SK-N-SH (cell line): ENCODE measurements around the gene LMBR1. TPM values are rescaled to one million over a fixed set of nuclear protein-coding genes. Genes with fewer than 3 reads are reported as not detected.

Experiments
- CTCF ChIA-PET: fragments of 300-600, 350-600 bp; formaldehyde crosslinking; extraction: SDS; loops from one replicate; lab custom pipeline; 2021; lab: Yijun Ruan, JAX
- POLR2A ChIA-PET: fragments of 350-600 bp; sonication (Branson Sonifier 250); formaldehyde crosslinking; extraction: SDS; loops from one replicate; lab custom pipeline; 2020; ENCODE audit warnings: antibody characterized with exemption, inconsistent platforms; lab: Yijun Ruan, JAX
- DNase-seq: peaks from one replicate; pipeline ENCODE4 v3.0.0; 2012
- H2AFZ ChIP-seq: fragments of 200-600 bp; sonication (generic); 2 replicates; pipeline ENCODE4 v1.8.1; 2016; ENCODE audit warnings: antibody characterized with exemption, mild to moderate bottlenecking, low read depth
- H3F3A ChIP-seq: fragments of 200-600 bp; sonication (generic); replicated peaks from 2 replicates; pipeline ENCODE3; 2016; ENCODE audit warnings: antibody characterized with exemption, mild to moderate bottlenecking; ENCODE audit not compliant: insufficient read depth
- H3K27ac ChIP-seq, 2 experiments: fragments of 200-500 bp in 1 of 2; fragments of 200-600 bp in 1 of 2; sonication (Bioruptor generic) in 1 of 2; sonication (generic), shearing (Covaris generic) in 1 of 2; 2 replicates each; pipeline versions ENCODE4 v1.5.1 to v1.6.1; 2014 to 2016; ENCODE audit warnings: low read depth in 2 of 2, inconsistent platforms in 1 of 2, low read length in 1 of 2, mild to moderate bottlenecking in 1 of 2, mixed read lengths in 1 of 2
- H3K27me3 ChIP-seq: fragments of 200-600 bp; sonication (generic), shearing (Covaris generic); 2 replicates; pipeline ENCODE4 v1.6.1; 2016; ENCODE audit warnings: mixed run types; ENCODE audit not compliant: insufficient read depth
- H3K36me3 ChIP-seq, 2 experiments: fragments of 200-500 bp in 1 of 2; fragments of 200-600 bp in 1 of 2; sonication (Bioruptor generic) in 1 of 2; sonication (generic) in 1 of 2; replicated peaks in 1 of 2; 2 replicates each; pipeline versions ENCODE3 to v1.5.1; 2014 to 2016; ENCODE audit warnings: low read length in 1 of 2, mild to moderate bottlenecking in 1 of 2; ENCODE audit not compliant: insufficient read depth in 2 of 2, control insufficient read depth in 1 of 2
- H3K4me1 ChIP-seq, 2 experiments: fragments of 200-500 bp in 1 of 2; fragments of 200-600 bp in 1 of 2; sonication (Bioruptor generic) in 1 of 2; sonication (generic), shearing (Covaris generic) in 1 of 2; 2 replicates each; pipeline versions ENCODE4 v1.5.1 to v1.6.1; 2014 to 2016; ENCODE audit warnings: low read depth in 1 of 2, low read length in 1 of 2, mixed run types in 1 of 2; ENCODE audit not compliant: insufficient read depth in 2 of 2, control insufficient read depth in 1 of 2
- H3K4me2 ChIP-seq: fragments of 200-600 bp; sonication (generic), shearing (Covaris generic); 2 replicates; pipeline ENCODE4 v1.6.1; 2017; ENCODE audit warnings: mixed run types
- H3K4me3 ChIP-seq, 2 experiments: fragments of 200-500 bp in 1 of 2; fragments of 200-600 bp in 1 of 2; sonication (Bioruptor generic) in 1 of 2; sonication (generic), shearing (Covaris generic) in 1 of 2; 2 replicates each; pipeline versions ENCODE4 v1.5.1 to v1.8.1; 2014 to 2016; ENCODE audit warnings: low read depth in 2 of 2, inconsistent platforms in 1 of 2, low read length in 1 of 2, mild to moderate bottlenecking in 1 of 2, mixed read lengths in 1 of 2, moderate library complexity in 1 of 2
- H3K79me2 ChIP-seq: fragments of 200-600 bp; sonication (generic); 2 replicates; pipeline ENCODE4 v1.8.1; 2017; ENCODE audit warnings: mild to moderate bottlenecking; ENCODE audit not compliant: insufficient read depth
- H3K9ac ChIP-seq: fragments of 200-600 bp; sonication (generic); 2 replicates; pipeline ENCODE4 v1.6.1; 2017; ENCODE audit warnings: mixed run types
- H3K9me2 ChIP-seq: fragments of 200-600 bp; sonication (generic); 2 replicates; pipeline ENCODE4 v1.6.1; 2017; ENCODE audit warnings: mixed run types
- H3K9me3 ChIP-seq: fragments of 200-600 bp; sonication (generic); 2 replicates; pipeline ENCODE4 v1.6.1; 2017; ENCODE audit warnings: mixed run types, mild to moderate bottlenecking, moderate library complexity
- H4K20me1 ChIP-seq: fragments of 200-600 bp; sonication (generic); 2 replicates; pipeline ENCODE4 v1.6.1; 2017; ENCODE audit warnings: mild to moderate bottlenecking, mixed run types; ENCODE audit not compliant: insufficient read depth
- ELF1 ChIP-seq: IDR thresholded peaks from 2 replicates; pipeline ENCODE4 v1.4.0; 2012
- EZH2phosphoT487 ChIP-seq: fragments of 200-600 bp; sonication (generic); IDR thresholded peaks from 2 replicates; pipeline ENCODE4 v1.6.1; 2017; ENCODE audit warnings: low read depth, mixed run types, mild to moderate bottlenecking, antibody characterized with exemption, moderate library complexity, borderline replicate concordance
- FOXJ3 ChIP-seq: sonication (generic); formaldehyde crosslinking; IDR thresholded peaks from 2 replicates; pipeline ENCODE4 v1.5.1; 2020; ENCODE audit warnings: mild to moderate bottlenecking, missing genetic modification reagents
- FOXM1 ChIP-seq: IDR thresholded peaks from 2 replicates; pipeline ENCODE4 v1.4.0; 2012; ENCODE audit warnings: low read depth, mild to moderate bottlenecking
- GABPA ChIP-seq: IDR thresholded peaks from 2 replicates; pipeline ENCODE4 v1.4.0; 2012; ENCODE audit warnings: low read depth, mild to moderate bottlenecking
- GATA2 ChIP-seq: sonication (generic); formaldehyde crosslinking; IDR thresholded peaks from 2 replicates; pipeline ENCODE4 v1.5.0; 2020; ENCODE audit warnings: mild to moderate bottlenecking, missing genetic modification reagents
- IRF3 ChIP-seq: fragments of 150-350 bp; IDR thresholded peaks from 2 replicates; pipeline ENCODE4 v1.6.1; 2016; ENCODE audit warnings: mild to moderate bottlenecking, low read depth, low read length
- JUND ChIP-seq: IDR thresholded peaks from 2 replicates; pipeline ENCODE4 v1.4.0; 2012
- POLR2AphosphoS5 ChIP-seq: IDR thresholded peaks from 2 replicates; pipeline ENCODE4 v1.6.1; 2012; ENCODE audit warnings: low read depth, low read length
- RAD21 ChIP-seq: IDR thresholded peaks from 2 replicates; pipeline ENCODE4 v1.6.1; 2012; ENCODE audit warnings: mild to moderate bottlenecking, low read length
- RCOR1 ChIP-seq: fragments of 150-350 bp; IDR thresholded peaks from 2 replicates; pipeline ENCODE4 v1.6.1; 2017; ENCODE audit warnings: antibody characterized with exemption, low read length
- RFX5 ChIP-seq: IDR thresholded peaks from 2 replicates; pipeline ENCODE4 v1.6.1; 2012; ENCODE audit warnings: mild to moderate bottlenecking, improper control_type of control experiment, low read length
- SIN3A ChIP-seq: IDR thresholded peaks from 2 replicates; pipeline ENCODE4 v1.6.1; 2012; ENCODE audit warnings: low read depth, mild to moderate bottlenecking, low read length, moderate library complexity, borderline replicate concordance
- SMC3 ChIP-seq: IDR thresholded peaks from 2 replicates; pipeline ENCODE4 v1.6.1; 2012; ENCODE audit warnings: low read depth, low read length, improper control_type of control experiment
- TAF1 ChIP-seq: IDR thresholded peaks from 2 replicates; pipeline ENCODE4 v1.6.1; 2012; ENCODE audit warnings: low read depth, mild to moderate bottlenecking, low read length, moderate library complexity, borderline replicate concordance
- TEAD4 ChIP-seq: IDR thresholded peaks from 2 replicates; pipeline ENCODE4 v1.4.0; 2012; ENCODE audit warnings: mild to moderate bottlenecking, borderline replicate concordance; ENCODE audit not compliant: insufficient read depth
- USF2 ChIP-seq: fragments of 150-350 bp; IDR thresholded peaks from 2 replicates; pipeline ENCODE4 v1.6.1; 2017; ENCODE audit warnings: antibody characterized with exemption, low read length, low read depth, borderline replicate concordance
- ZBTB33 ChIP-seq: IDR thresholded peaks from 2 replicates; pipeline ENCODE4 v1.4.0; 2012; ENCODE audit warnings: low read depth, borderline replicate concordance
- WGBS: methylation state at CpG from one replicate; pipeline ENCODE4 v1.1.6; 2017; ENCODE audit warnings: low lambda C conversion rate; 5-methylcytosine and 5-hydroxymethylcytosine counted together
- polyA plus RNA-seq, 3 experiments: library from polyadenylated mRNA; depleted of rRNA; stranded (reverse); fragments of >200 nt; gene quantifications; 2 replicates each; pipeline ENCODE4 v1.2.3, GENCODE V29; 2012
- TF ChIP-seq, protein P1 (sequence below): fragments of 200-600 bp; sonication (generic); IDR thresholded peaks from 2 replicates; pipeline ENCODE4 v1.6.1; 2017; ENCODE audit warnings: antibody characterized with exemption, mild to moderate bottlenecking, moderate library complexity
- TF ChIP-seq, protein P2 (sequence below): IDR thresholded peaks from 2 replicates; pipeline ENCODE4 v1.4.0; 2012; ENCODE audit warnings: low read depth, borderline replicate concordance

Gene LMBR1
- polyA plus RNA-seq, 1 of the 3 experiments (the other 2 are of a cell fraction): 24.6 TPM

GRCh38 chr7:156629873-156630272, 263.1 kb downstream of the LMBR1 start:
- Histone ChIP-seq H3K9ac (no peak overlapping the region), H3K79me2 (no peaks in the 10 kb centered on the region), H3K27me3 (no peaks in the 10 kb centered on the region), H3F3A (no peaks in the 10 kb centered on the region), H3K4me2 (no peak overlapping the region), H3K9me2 (no peaks in the 10 kb centered on the region), H3K4me1 (no peaks in the 10 kb centered on the region), H4K20me1 (no peaks in the 10 kb centered on the region), H3K36me3 (no peaks in the 10 kb centered on the region), H3K9me3 (no peaks in the 10 kb centered on the region; the same call in 1 of the 2 replicates), H2AFZ (no peak overlapping the region), H3K27ac (no peak overlapping the region), H3K4me3 (no peak overlapping the region)
- no peak for DNase-seq
- POLR2A ChIA-PET: no interaction called here
- CTCF ChIA-PET: interaction anchor here (0.7 kb wide), 1 partner anchor 11 kb away, joined by 3 read pairs; no protein-coding TSS in a partner anchor
- TF ChIP-seq FOXM1 (no peak), ELF1 (no peak), GATA2 (CRISPR knock-in tag) (no peak), RAD21 (no peak), RFX5 (no peak), GABPA (no peak), RCOR1 (no peak), SMC3 (no peak), FOXJ3 (no peak), IRF3 (no peak), JUND (no peak), EZH2phosphoT487 (no peak)
- TF ChIP-seq, protein P1, sequence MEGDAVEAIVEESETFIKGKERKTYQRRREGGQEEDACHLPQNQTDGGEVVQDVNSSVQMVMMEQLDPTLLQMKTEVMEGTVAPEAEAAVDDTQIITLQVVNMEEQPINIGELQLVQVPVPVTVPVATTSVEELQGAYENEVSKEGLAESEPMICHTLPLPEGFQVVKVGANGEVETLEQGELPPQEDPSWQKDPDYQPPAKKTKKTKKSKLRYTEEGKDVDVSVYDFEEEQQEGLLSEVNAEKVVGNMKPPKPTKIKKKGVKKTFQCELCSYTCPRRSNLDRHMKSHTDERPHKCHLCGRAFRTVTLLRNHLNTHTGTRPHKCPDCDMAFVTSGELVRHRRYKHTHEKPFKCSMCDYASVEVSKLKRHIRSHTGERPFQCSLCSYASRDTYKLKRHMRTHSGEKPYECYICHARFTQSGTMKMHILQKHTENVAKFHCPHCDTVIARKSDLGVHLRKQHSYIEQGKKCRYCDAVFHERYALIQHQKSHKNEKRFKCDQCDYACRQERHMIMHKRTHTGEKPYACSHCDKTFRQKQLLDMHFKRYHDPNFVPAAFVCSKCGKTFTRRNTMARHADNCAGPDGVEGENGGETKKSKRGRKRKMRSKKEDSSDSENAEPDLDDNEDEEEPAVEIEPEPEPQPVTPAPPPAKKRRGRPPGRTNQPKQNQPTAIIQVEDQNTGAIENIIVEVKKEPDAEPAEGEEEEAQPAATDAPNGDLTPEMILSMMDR: no peak
- 48% methylated on average over 2 of the region's 2 CpGs for WGBS

DNA sequence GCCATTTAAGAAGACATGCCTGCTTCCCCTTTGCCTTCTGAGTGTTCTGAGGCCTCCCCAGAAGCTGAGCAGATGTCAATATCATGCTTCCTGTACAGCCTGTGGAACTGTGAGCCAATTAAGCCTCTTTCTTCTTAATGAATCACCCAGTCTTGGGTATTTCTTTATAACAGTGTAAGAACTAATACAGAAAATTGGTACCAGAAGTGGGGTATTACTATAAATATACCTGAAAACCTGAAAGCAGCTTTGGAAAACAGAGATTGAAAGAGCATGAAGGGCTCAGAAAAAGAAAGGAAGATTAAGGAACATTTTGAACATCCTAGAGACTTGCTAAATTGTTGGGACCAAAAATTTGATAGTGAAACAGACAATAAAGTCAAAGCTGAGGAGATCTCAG, 264.4 kb downstream of the LMBR1 start:
- Histone ChIP-seq H3K9me3 (no peaks in the 10 kb centered on the region; the same call in 1 of the 2 replicates), H3K27ac (no peak overlapping the region), H3K4me3 (no peak overlapping the region), H4K20me1 (no peaks in the 10 kb centered on the region), H3K4me2 (no peak overlapping the region), H3K9ac (no peak overlapping the region), H3F3A (no peaks in the 10 kb centered on the region), H3K79me2 (no peaks in the 10 kb centered on the region), H3K27me3 (no peaks in the 10 kb centered on the region), H3K4me1 (no peaks in the 10 kb centered on the region), H3K36me3 (no peaks in the 10 kb centered on the region), H2AFZ (no peak overlapping the region), H3K9me2 (no peaks in the 10 kb centered on the region)
- DNase-seq: no peak
- ChIA-PET CTCF (interaction anchor here (0.8 kb wide), 1 partner anchor 194 kb away, joined by 3 read pairs; no protein-coding TSS in a partner anchor), POLR2A (no interaction called here)
- TF ChIP-seq, protein P1: no peak
- no peak for TF ChIP-seq USF2
- TF ChIP-seq TEAD4: no peak
- TF ChIP-seq FOXM1: no peak
- no peak for TF ChIP-seq GABPA
- TF ChIP-seq SIN3A: no peak
- no peak for TF ChIP-seq JUND
- no peak for TF ChIP-seq ELF1
- no peak for TF ChIP-seq POLR2AphosphoS5
- TF ChIP-seq, protein P2, sequence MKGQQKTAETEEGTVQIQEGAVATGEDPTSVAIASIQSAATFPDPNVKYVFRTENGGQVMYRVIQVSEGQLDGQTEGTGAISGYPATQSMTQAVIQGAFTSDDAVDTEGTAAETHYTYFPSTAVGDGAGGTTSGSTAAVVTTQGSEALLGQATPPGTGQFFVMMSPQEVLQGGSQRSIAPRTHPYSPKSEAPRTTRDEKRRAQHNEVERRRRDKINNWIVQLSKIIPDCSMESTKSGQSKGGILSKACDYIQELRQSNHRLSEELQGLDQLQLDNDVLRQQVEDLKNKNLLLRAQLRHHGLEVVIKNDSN: no peak
- TF ChIP-seq ZBTB33: no peak
- TF ChIP-seq TAF1: no peak
